Astrocyte of the spinal cord (primary cell): ENCODE results near the gene SEC14L6.
A peak's percentile ranks its signal among the peaks of the same experiment; 100 is the strongest.

ENCODE experiments used
- DNase-seq: peaks from one replicate; pipeline ENCODE4 v3.0.0; 2011; ENCODE audit warnings: low read depth, low spot score
- H3K4me3 ChIP-seq: 2 replicates; pipeline ENCODE4 v1.5.1; 2011; ENCODE audit warnings: low read depth, mild to moderate bottlenecking, low read length, moderate library complexity
- in situ Hi-C: cut with HindIII; loops from 2 replicates; pipeline ENCODE4 v1.10.0; 2017; ENCODE audit warnings: low sequenced_read_pairs
- TF ChIP-seq, protein P1 (sequence below): IDR thresholded peaks from 2 replicates; pipeline ENCODE4 v1.5.1; 2012; ENCODE audit warnings: low read depth, mild to moderate bottlenecking, low read length, inconsistent platforms

SEC14L6 gene

DNA sequence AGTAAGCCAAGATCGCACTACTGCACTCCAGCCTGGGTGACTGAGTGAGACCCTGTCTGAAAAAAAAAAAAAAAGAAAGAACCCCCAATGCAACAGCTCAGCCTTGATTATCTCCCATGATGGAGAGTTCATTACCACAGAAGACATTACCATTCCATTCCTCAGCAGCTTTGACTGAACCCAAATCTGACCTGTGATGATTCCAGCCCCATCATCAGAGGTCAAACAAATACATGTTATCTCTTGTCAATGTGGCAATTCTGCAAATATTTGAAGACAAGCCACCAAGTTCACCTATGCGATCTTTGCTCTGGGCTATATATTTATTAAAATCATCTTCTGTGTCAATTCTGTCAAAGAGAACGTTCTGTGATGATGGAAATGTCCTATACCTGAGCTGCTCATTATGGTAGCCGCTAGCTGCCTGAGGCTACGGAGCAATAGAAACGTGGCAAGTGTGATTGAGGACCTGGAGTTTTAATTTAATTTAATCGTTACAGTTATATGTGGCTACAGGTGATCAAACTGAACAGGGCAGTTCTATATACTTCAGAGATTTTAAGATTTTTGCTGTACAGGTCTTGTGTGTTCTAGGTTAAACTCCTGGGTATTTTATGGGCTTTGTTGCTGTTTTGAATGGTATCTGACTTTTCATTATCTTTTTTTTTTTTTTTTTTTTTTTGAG lies 48.9 kb downstream of the SEC14L6 start:
- in situ Hi-C loops, result no loop called here
- no peak for DNase-seq
- H3K4me3 ChIP-seq, result no peak overlapping the region
- TF ChIP-seq, protein P1, sequence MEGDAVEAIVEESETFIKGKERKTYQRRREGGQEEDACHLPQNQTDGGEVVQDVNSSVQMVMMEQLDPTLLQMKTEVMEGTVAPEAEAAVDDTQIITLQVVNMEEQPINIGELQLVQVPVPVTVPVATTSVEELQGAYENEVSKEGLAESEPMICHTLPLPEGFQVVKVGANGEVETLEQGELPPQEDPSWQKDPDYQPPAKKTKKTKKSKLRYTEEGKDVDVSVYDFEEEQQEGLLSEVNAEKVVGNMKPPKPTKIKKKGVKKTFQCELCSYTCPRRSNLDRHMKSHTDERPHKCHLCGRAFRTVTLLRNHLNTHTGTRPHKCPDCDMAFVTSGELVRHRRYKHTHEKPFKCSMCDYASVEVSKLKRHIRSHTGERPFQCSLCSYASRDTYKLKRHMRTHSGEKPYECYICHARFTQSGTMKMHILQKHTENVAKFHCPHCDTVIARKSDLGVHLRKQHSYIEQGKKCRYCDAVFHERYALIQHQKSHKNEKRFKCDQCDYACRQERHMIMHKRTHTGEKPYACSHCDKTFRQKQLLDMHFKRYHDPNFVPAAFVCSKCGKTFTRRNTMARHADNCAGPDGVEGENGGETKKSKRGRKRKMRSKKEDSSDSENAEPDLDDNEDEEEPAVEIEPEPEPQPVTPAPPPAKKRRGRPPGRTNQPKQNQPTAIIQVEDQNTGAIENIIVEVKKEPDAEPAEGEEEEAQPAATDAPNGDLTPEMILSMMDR, result no peak

DNA sequence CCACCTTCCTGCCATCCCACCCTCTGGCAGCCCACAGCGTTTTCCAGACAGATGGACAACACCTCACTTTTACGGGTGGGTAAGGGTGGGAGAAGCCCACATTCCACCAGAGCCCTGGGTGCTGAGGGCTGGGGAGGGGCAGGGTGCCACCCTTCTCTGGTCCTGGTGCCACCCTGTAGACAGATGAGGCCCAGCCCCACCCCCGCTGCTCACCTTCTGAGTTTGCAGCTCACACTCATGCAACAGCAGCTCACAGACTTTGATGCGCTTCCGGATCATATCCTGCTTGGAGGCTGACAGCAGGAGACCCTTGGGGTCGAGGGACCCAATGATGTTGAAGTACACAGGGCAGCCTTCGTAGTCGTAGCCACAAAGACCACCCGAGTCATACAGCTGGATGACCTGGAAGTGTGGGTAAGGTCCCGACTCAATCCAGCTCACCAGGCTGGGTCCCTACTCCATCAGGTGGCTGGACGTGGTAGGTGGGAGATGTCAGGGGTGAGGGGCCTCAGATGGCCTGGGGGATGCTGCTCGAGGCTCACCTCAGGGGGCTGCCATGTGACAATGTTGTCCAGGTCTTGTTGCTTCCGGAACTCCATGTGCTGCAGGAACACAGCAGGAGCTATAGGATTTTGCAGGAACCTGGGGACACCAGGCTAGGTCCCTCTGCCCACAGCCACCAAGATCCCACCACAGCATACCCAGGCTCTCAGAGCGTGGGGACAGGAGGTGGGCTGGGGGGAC lies 51.3 kb downstream of the SEC14L6 start:
- DNase-seq, result no peak
- H3K4me3 ChIP-seq, result no peak overlapping the region
- in situ Hi-C loops, result no loop called here
- TF ChIP-seq, protein P1, result no peak

DNA sequence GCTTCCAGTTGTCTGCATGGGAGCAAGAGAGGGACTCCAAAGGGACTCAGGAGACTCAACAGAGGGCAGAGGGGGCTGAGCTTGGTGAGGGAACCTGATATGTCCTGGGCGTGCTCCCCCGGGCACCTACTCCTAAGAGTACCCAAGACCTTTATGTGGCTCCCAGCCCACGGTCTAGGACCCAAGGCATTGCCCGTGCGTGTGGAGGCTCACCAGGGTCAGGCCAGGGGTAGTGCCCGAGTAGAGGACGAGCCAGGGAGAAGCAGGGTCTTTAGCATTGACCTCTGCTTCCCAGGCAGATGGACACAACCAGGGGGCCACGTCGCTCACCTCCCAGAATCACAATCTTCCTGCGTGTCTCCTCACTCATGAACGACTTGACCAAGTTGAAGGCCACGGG lies 54.4 kb downstream of the SEC14L6 start:
- DNase-seq, result no peak
- in situ Hi-C loops, result no loop called here
- TF ChIP-seq, protein P1, result no peak
- no peak overlapping the region for H3K4me3 ChIP-seq

DNA sequence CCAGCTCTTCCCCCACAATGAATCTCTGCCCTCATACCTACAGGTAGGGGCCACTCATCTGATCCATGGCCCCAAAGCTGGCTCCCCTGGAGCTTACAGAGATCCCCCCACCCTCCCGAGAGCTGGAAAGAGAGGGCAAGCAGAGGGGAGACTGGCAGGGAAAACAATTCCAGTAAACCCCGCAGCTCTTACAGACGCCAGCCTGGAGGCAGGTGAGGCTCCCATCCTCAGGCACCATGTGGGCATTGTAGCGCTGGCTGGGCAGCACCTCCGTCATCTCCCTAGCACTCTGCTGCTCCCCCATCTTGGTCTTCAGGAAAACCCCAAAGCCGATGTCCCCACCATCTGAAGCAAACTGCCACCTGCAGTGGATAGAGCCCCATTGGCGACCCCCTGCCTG lies 55.2 kb downstream of the SEC14L6 start:
- TF ChIP-seq, protein P1, result no peak
- in situ Hi-C loops, result no loop called here
- no peak overlapping the region for H3K4me3 ChIP-seq
- no peak for DNase-seq

DNA sequence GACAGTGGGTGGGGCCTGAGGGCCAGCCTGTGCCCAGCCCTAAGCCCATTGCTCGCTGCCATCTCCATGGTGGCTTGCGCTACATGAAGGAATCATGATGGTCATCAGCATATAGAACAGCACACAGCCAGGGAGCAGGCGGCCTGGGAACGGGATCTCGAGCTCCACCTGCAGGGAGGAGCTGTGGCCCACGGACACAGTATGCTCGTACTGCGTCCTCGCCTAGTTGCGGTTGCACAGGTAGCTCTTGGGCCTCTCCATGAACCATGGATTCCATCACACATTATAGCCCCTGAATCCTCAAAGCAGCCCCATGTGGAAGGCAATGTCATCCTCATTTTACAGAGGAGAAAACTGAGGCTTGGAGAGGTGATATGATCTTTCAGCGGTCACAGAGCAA lies 56.1 kb downstream of the SEC14L6 start:
- in situ Hi-C loops, result no loop called here
- TF ChIP-seq, protein P1, result peak; percentile 22

DNA sequence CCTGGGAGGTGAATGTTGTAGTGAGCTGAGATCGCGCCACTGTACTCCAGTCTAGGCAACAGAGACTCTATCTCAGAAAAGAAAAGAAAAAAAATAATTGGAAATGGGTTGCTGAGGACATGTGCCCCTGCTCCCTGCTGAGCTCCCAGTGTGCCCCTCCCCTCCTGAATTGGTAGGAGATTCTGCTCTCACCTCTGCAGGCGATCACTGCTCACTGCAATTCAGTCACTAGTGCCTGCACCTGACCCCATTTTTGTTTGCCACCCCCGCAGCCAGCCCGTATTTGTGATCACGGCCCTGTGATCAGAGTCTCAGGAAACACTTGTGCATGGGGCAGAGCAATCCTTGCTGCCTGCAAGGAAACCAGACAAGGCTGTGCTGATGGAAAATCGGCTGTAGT lies 58.4 kb downstream of the SEC14L6 start:
- H3K4me3 ChIP-seq, result no peak overlapping the region
- TF ChIP-seq, protein P1, result no peak
- in situ Hi-C loops, result no loop called here
- no peak for DNase-seq

More for the DNA sequence above, 56.1 kb downstream of the SEC14L6 start:
- H3K4me3 ChIP-seq, result no peak overlapping the region
- DNase-seq, result no peak
